GM12872 (cell line): ENCODE results near the gene AMOTL1.
A peak's percentile ranks its signal among the peaks of the same experiment; 100 is the strongest.

Source experiments
- CTCF ChIP-seq: IDR thresholded peaks from 3 replicates; pipeline ENCODE4 v1.5.1; 2011; ENCODE audit warnings: low read depth, mild to moderate bottlenecking, low read length, moderate library complexity; ENCODE audit not compliant: insufficient read depth

Gene AMOTL1

GRCh38 chr11:94897330-94897768 lies 129.2 kb downstream of the AMOTL1 start:
- peak; percentile 92 for TF ChIP-seq CTCF

- no peak for TF ChIP-seq CTCF
Measured at GRCh38 chr11:94907226-94907625, 139.1 kb downstream of the AMOTL1 start.

- no peak for TF ChIP-seq CTCF
Measured at GRCh38 chr11:94909371-94909820, 141.2 kb downstream of the AMOTL1 start.

- TF ChIP-seq CTCF, result no peak
Measured at GRCh38 chr11:94910270-94910669, 142.1 kb downstream of the AMOTL1 start.

- no peak for TF ChIP-seq CTCF
Measured at GRCh38 chr11:94910779-94911178, 142.6 kb downstream of the AMOTL1 start.

GRCh38 chr11:94912806-94913205 lies 144.7 kb downstream of the AMOTL1 start:
- TF ChIP-seq CTCF, result no peak

GRCh38 chr11:94920311-94920710 lies 152.2 kb downstream of the AMOTL1 start:
- no peak for TF ChIP-seq CTCF
